Large intestine (tissue), 3 donors: Measurements from ENCODE around the gene PTK6. TPM values are rescaled to one million over a fixed set of nuclear protein-coding genes. Genes with fewer than 3 reads are reported as not detected.
A peak's percentile ranks its signal among the peaks of the same experiment; 100 is the strongest.

Experiments used
- DNase-seq, 2 donors: peaks; one replicate each; pipeline versions ENCODE4 v3.0.0 to v3.0.0-alpha.2; 2013
- H3K27ac ChIP-seq: one replicate; pipeline ENCODE4 v1.5.1; 2013; ENCODE audit warnings: low read length
- H3K27me3 ChIP-seq: 2 replicates; pipeline ENCODE4 v1.6.1; 2013; ENCODE audit warnings: low read length; ENCODE audit not compliant: control insufficient read depth, insufficient read depth
- H3K36me3 ChIP-seq: 2 replicates; pipeline ENCODE4 v1.6.1; 2013; ENCODE audit warnings: low read length; ENCODE audit not compliant: control insufficient read depth, insufficient read depth
- H3K4me1 ChIP-seq: one replicate; pipeline ENCODE4 v1.6.1; 2013; ENCODE audit warnings: low read length; ENCODE audit not compliant: control insufficient read depth, insufficient read depth
- H3K4me3 ChIP-seq: one replicate; pipeline ENCODE4 v1.5.1; 2013; ENCODE audit warnings: low read length
- H3K9me3 ChIP-seq: one replicate; pipeline ENCODE4 v1.6.1; 2013; ENCODE audit warnings: mild to moderate bottlenecking, low read depth, low read length, moderate library complexity; ENCODE audit not compliant: control insufficient read depth
- WGBS: methylation state at CpG from one replicate; pipeline ENCODE4 v1.1.5; 2013; ENCODE audit warnings: low lambda C conversion rate; ENCODE audit not compliant: insufficient coverage; 5-methylcytosine and 5-hydroxymethylcytosine counted together
- polyA plus RNA-seq: library from polyadenylated mRNA; unstranded; fragments of 120-200 nt; gene quantifications from one replicate; pipeline ENCODE4 v1.2.1, GENCODE V29; 2013

PTK6 gene
- polyA plus RNA-seq, 1 donor: 0.31 TPM

GRCh38 chr20:63505281-63505680 lies 31.9 kb downstream of the PTK6 start:
- DNase-seq: no peak
- Histone ChIP-seq H3K4me1 (no peaks in the 10 kb centered on the region), H3K36me3 (no peaks in the 10 kb centered on the region), H3K27me3 (peaks cover 52% of the 10 kb centered on the region), H3K4me3 (no peak overlapping the region), H3K27ac (no peak overlapping the region), H3K9me3 (peaks cover 24% of the 10 kb centered on the region)
- no CpG with 5 or more reads among the region's 8 CpGs for WGBS

GRCh38 chr20:63504642-63505041 lies 32.5 kb downstream of the PTK6 start:
- Histone ChIP-seq H3K9me3 (peaks cover 25% of the 10 kb centered on the region), H3K27ac (no peak overlapping the region), H3K27me3 (peaks cover 58% of the 10 kb centered on the region), H3K4me1 (no peaks in the 10 kb centered on the region), H3K4me3 (no peak overlapping the region), H3K36me3 (no peaks in the 10 kb centered on the region)
- DNase-seq: no peak
- WGBS: 80% methylated on average over 1 of the region's 9 CpGs

GRCh38 chr20:63503524-63503923 lies 33.7 kb downstream of the PTK6 start:
- no peak for DNase-seq
- Histone ChIP-seq H3K36me3 (no peaks in the 10 kb centered on the region), H3K27me3 (peaks cover 66% of the 10 kb centered on the region), H3K27ac (no peak overlapping the region), H3K4me3 (no peak overlapping the region), H3K9me3 (peaks cover 29% of the 10 kb centered on the region), H3K4me1 (no peaks in the 10 kb centered on the region)
- WGBS: no CpG with 5 or more reads among the region's 7 CpGs

DNA sequence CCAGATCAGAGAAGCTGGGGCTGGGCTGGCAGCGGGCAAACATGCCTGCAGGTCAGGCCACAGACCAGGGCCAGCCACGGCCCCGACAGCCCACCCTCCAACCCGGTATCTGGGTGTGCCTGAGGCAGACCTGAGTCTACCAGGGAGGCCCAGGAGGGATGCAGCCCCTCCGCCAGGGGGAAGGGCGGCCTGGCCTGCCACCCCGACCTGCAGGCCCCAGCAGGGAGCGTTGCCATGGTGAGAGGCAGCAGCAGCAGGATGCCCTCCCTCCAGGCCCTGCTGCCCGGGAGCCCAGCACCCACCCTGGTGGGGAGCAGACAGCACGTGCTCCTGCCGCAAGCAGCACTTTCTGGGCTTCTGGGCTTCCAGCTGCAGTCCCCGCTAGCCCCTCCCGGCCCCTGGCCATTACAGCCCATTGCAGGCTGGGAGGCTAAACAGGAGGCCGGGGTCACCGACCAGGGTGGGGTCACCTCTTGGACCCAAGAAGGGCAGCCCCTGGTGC lies 34.5 kb downstream of the PTK6 start:
- no peak for DNase-seq

GRCh38 chr20:63501818-63502670 lies 35.1 kb downstream of the PTK6 start:
- H3K4me3 ChIP-seq: no peak overlapping the region
- DNase-seq: no peak
- H3K27ac ChIP-seq: peak overlapping the region; percentile 53
- peaks cover 79% of the 10 kb centered on the region for H3K27me3 ChIP-seq
- no CpG with 5 or more reads among the region's 26 CpGs for WGBS
- peaks cover 24% of the 10 kb centered on the region for H3K9me3 ChIP-seq
- no peaks in the 10 kb centered on the region for H3K4me1 ChIP-seq
- H3K36me3 ChIP-seq: no peaks in the 10 kb centered on the region

More for the DNA sequence above, 34.5 kb downstream of the PTK6 start:
- Histone ChIP-seq H3K4me3 (no peak overlapping the region), H3K9me3 (peaks cover 30% of the 10 kb centered on the region), H3K27me3 (peaks cover 72% of the 10 kb centered on the region), H3K27ac (peak overlapping the region; percentile 53), H3K4me1 (no peaks in the 10 kb centered on the region), H3K36me3 (no peaks in the 10 kb centered on the region)
- WGBS: no CpG with 5 or more reads among the region's 15 CpGs

DNA sequence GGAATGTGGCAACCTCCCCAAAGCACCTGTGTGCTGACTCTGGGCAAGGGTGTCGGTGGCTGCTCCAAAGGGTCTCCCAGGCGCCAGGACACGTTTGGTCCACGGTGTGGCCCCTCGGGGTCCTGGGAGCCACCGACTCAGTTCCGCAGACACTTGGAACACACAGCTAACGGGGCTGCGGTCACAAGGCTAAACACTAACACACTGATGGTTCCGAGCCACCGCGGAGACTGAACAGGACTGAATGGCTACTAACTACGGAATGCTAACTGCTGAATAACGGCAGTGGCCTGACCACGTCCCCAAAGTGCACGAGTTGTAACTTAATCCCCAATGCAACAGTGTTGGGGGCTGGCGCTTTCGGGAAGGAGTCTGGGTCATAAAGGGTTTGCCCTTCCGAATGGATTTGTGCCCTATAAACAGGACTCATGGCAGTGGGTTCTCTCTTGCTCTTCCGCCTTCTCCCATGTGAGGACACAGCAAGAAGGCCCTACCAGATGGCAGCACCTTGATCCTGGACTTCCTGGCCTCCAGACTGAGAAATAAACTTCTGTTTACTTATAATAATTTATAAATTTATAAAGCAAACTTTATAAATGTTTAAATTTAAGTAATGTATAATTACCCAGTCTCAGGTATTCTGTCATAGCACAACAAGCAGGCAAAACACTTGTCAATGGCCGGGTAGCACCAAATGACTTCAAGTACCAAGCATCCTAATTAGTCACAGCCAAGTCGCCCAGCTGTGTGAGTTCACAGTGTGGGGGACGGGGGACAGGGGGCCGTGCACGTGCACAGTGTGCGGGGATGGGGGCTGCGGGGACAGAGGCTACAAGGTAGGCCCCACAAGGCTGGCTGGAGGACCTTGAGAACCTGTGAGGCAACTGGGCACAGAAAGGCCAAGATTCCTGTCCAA lies 36.0 kb downstream of the PTK6 start:
- Histone ChIP-seq H3K9me3 (peaks cover 24% of the 10 kb centered on the region), H3K4me3 (no peak overlapping the region), H3K4me1 (no peaks in the 10 kb centered on the region), H3K27ac (no peak overlapping the region), H3K27me3 (peaks cover 88% of the 10 kb centered on the region), H3K36me3 (no peaks in the 10 kb centered on the region)
- no CpG with 5 or more reads among the region's 27 CpGs for WGBS
- no peak for DNase-seq

- Histone ChIP-seq H3K27ac (no peak overlapping the region), H3K9me3 (peaks cover 21% of the 10 kb centered on the region), H3K4me3 (no peak overlapping the region), H3K4me1 (no peaks in the 10 kb centered on the region), H3K36me3 (no peaks in the 10 kb centered on the region), H3K27me3 (peaks cover 89% of the 10 kb centered on the region)
- WGBS: no CpG with 5 or more reads among the region's 24 CpGs
- DNase-seq: no peak
These were observed 36.9 kb downstream of the PTK6 start for GRCh38 chr20:63500151-63500901.

- no peak for DNase-seq
These were observed 37.7 kb downstream of the PTK6 start for GRCh38 chr20:63499338-63499969.

DNA sequence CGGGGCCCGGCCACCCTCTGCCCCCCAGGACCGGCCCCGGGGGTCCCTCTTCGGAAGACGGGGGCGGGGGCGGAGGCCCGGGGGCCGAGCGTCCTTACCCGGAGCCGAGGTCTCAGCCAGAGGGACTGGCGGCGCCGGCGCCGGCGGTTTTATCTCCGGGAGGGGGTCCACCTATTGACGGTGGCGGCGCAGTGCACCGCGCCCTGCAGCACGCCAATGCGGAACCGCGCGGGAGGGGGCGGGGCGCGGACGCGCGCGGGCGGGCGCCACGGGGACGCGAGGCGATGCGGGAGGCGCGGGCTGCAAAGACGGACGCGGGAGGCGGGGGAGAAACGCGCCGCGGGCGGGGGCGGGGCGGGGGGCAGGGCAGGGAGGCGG lies 38.2 kb downstream of the PTK6 start, which contains the start of gene EEF1A2:
EEF1A2 (minus strand) TSS at position 124 of the 378 bp plus-strand sequence. CDS start 1,320 bp downstream, outside the sequence.
- peaks cover 75% of the 10 kb centered on the region for H3K27me3 ChIP-seq
- H3K36me3 ChIP-seq: no peaks in the 10 kb centered on the region
- peak within 1 kb of the TSS; percentile 13 for H3K4me3 ChIP-seq
- H3K9me3 ChIP-seq: peaks cover 21% of the 10 kb centered on the region
- no peaks in the 10 kb centered on the region for H3K4me1 ChIP-seq
- WGBS: no CpG with 5 or more reads among the region's 58 CpGs
- DNase-seq: no peak
- H3K27ac ChIP-seq: peak within 1 kb of the TSS; percentile 17

More at GRCh38 chr20:63499338-63499969, 37.7 kb downstream of the PTK6 start:
- no CpG with 5 or more reads among the region's 48 CpGs for WGBS
- H3K27me3 ChIP-seq: peaks cover 80% of the 10 kb centered on the region
- no peaks in the 10 kb centered on the region for H3K4me1 ChIP-seq
- H3K4me3 ChIP-seq: peak overlapping the region; percentile 10
- peak overlapping the region; percentile 17 for H3K27ac ChIP-seq
- H3K9me3 ChIP-seq: peaks cover 18% of the 10 kb centered on the region
- H3K36me3 ChIP-seq: no peaks in the 10 kb centered on the region
